Retinal pigment epithelial cell (primary cell): ENCODE measurements around the gene SPATA13.

Experiments
- DNase-seq: peaks from one replicate; pipeline ENCODE4 v3.0.0-alpha.2; 2010; ENCODE audit warnings: low read depth
- H3K4me3 ChIP-seq: 2 replicates; pipeline ENCODE4 v1.5.1; 2011; ENCODE audit warnings: mild to moderate bottlenecking, low read length, control low read depth, moderate library complexity
- CTCF ChIP-seq: conservative IDR thresholded peaks from 2 replicates; pipeline ENCODE4 v1.5.1; 2011; ENCODE audit warnings: low read depth, low read length, control low read depth, inconsistent platforms

Gene SPATA13

GRCh38 chr13:24182703-24183081, 22.2 kb downstream of the SPATA13 start:
- TF ChIP-seq CTCF = no peak
- H3K4me3 ChIP-seq = no peak overlapping the region
- no peak for DNase-seq

- no peak overlapping the region for H3K4me3 ChIP-seq
- DNase-seq = no peak
- TF ChIP-seq CTCF = no peak
These were observed 23.2 kb downstream of the SPATA13 start for GRCh38 chr13:24183741-24184182.

- TF ChIP-seq CTCF = no peak
- H3K4me3 ChIP-seq = no peak overlapping the region
- no peak for DNase-seq
These were observed 23.8 kb downstream of the SPATA13 start for GRCh38 chr13:24184265-24184841.

- DNase-seq = no peak
- TF ChIP-seq CTCF = no peak
- H3K4me3 ChIP-seq = no peak overlapping the region
These were observed 24.4 kb downstream of the SPATA13 start for GRCh38 chr13:24184882-24185281.

GRCh38 chr13:24185591-24186232, 25.2 kb downstream of the SPATA13 start:
- peak; percentile 97 for DNase-seq
- H3K4me3 ChIP-seq = no peak overlapping the region
- TF ChIP-seq CTCF = no peak

- no peak for DNase-seq
- TF ChIP-seq CTCF = no peak
These were observed 26.7 kb downstream of the SPATA13 start for GRCh38 chr13:24187185-24187584.

More at GRCh38 chr13:24187185-24187584, 26.7 kb downstream of the SPATA13 start:
- H3K4me3 ChIP-seq = no peak overlapping the region
